ENCODE data around the gene TTLL11.

DNA sequence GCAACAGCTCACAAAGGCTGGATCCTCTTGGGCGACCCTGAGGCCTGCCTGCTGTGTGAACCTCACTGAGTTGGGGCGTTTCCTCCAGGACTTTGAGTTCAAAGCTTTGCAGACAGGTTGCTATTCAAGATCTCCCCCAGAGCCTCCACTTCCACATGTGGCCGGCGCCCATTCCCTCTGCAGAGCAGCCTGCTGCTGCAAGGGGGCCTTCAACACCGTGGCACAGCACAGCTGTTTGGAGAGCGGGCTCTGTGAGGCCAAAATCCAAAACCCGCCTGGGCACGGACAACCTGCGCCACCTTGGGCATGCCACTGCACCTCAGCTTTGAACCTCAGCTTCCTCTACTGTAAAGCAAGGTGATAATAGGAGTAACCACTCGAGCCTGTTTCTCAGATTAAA is 281.4 kb downstream of the TTLL11 start:
- TF ChIP-seq CTCF (conservative IDR thresholded peaks at IDR 0.05; ENCODE audit: low read length): no peak
- no peak for TF ChIP-seq EZH2phosphoT487 (IDR thresholded peaks at IDR 0.05; ENCODE audit: borderline replicate concordance)

Measured in Loucy (cell line).